Fibroblast of mammary gland (primary cell): Measurements from ENCODE around the gene CD177.
"Not testable (repeated sequence)": the region's sequence is repeated elsewhere in the genome, so short reads cannot be mapped to it uniquely, and the experiment has no call there.

Source experiments
- DNase-seq: peaks from one replicate; pipeline ENCODE4 v3.0.0-alpha.2; 2010; ENCODE audit warnings: low read depth
- H3K4me3 ChIP-seq: 2 replicates; pipeline ENCODE4 v1.5.1; 2011; ENCODE audit warnings: low read depth, mild to moderate bottlenecking, low read length, moderate library complexity; ENCODE audit not compliant: control insufficient read depth
- TF ChIP-seq, protein P1 (sequence below): conservative IDR thresholded peaks from 2 replicates; pipeline ENCODE4 v1.5.1; 2011; ENCODE audit warnings: low read depth, low read length, inconsistent platforms; ENCODE audit not compliant: control insufficient read depth, insufficient read depth

Gene CD177

DNA sequence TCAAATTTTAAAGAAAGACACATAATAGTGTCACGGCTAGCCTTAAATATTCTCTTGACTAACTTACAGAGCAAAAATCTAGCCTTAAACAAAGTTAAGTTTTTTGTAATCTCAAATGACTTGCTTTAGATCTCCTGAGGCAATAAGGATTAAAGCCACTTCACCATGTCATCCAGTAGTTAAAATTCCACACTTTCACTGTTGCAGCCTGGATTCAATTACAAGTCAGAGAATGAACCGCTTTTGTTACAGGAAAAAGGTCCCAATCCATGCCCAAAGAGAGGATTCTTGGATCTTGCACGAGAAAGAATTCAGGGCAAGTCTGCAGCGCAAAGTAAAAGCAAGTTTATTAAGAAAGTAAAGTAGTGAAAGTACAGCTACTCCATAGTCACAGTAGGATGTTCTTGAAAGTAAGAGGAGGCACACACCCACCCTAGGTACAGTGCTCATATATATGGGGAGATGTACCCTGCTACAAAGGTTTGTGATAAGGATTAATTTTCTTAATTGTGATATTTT, 34.6 kb upstream of the CD177 start:
- TF ChIP-seq, protein P1, sequence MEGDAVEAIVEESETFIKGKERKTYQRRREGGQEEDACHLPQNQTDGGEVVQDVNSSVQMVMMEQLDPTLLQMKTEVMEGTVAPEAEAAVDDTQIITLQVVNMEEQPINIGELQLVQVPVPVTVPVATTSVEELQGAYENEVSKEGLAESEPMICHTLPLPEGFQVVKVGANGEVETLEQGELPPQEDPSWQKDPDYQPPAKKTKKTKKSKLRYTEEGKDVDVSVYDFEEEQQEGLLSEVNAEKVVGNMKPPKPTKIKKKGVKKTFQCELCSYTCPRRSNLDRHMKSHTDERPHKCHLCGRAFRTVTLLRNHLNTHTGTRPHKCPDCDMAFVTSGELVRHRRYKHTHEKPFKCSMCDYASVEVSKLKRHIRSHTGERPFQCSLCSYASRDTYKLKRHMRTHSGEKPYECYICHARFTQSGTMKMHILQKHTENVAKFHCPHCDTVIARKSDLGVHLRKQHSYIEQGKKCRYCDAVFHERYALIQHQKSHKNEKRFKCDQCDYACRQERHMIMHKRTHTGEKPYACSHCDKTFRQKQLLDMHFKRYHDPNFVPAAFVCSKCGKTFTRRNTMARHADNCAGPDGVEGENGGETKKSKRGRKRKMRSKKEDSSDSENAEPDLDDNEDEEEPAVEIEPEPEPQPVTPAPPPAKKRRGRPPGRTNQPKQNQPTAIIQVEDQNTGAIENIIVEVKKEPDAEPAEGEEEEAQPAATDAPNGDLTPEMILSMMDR, result no peak
- H3K4me3 ChIP-seq, result no peak overlapping the region
- DNase-seq, result no peak

DNA sequence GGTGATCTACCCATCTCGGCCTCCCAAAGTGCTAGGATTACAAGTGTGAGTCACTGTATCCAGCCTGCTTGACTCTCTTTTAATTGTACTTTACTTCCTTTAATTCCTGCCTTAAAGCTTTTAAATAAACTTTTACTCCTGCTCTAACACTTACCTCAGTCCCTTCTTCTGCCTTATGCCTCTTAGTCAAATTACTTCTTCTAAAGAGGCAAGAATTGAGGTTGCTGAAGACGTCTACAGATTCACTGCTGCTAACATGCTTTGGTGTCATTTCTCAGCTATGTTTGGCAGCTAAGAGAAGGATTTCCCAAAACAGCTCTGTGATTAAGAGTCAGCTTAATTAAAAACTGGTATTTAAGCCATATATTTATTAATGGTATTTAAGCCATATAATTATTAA, 32.9 kb upstream of the CD177 start:
- no peak overlapping the region for H3K4me3 ChIP-seq
- no peak for DNase-seq
- TF ChIP-seq, protein P1, result no peak

DNA sequence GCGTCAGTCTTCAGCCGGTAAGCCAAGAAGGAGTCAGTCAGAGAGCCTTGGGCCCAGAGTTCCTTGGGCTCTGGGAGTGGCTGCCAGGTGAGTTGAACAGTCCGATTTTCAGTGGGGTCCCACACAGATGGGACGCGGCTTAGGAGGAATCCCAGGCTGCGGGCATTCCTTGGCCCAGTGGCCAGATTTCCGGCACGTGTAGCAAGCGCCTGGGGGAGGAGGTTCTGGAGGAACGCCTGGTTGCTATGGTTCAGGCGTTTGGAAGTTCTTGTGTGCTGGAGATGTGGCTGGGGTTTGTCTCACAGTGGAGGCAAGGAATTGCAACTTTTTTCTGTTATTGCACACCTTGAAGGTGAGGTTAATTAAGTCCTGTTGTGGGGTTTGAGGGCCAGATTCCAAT, 26.7 kb upstream of the CD177 start:
- not testable (repeated sequence) for DNase-seq, H3K4me3 ChIP-seq

DNA sequence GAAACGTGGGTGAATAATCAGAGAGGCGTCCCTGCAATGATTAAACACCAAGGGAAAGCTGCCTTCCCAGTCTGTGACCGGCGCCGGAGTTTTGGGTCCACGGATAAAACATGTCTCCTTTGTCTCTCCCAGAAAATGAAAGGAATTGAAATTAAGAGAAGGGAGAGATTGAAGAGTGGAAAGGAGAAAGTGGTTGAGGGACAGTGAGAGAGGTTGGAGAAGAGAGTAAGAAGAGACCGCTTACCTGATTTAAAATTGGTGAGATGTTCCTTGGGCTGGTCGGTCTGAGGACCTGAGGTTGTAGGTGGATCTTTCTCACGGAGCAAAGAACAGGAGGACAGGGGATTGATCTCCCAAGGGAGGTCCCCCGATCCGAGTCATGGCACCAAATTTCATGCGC, 24.9 kb upstream of the CD177 start:
- not testable (repeated sequence) for DNase-seq, H3K4me3 ChIP-seq

DNA sequence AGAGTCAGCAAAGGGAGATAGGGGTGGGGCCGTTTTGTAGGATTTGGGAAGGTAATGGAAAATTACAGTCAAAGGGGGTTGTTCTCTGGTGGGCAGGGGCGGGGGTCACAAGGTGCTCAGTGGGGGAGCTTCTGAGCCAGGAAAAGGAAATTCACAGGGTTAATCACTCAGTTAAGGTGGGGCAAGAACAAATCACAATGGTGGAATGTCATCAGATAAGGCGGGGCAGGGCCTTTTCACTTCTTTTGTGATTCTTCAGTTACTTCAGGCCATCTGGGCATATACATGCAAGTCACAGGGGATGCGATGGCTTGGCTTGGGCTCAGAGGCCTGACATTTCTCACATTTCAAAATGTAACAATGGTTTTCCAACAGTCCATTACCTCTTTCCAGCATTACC, 24.4 kb upstream of the CD177 start:
- not testable (repeated sequence) for DNase-seq, H3K4me3 ChIP-seq

DNA sequence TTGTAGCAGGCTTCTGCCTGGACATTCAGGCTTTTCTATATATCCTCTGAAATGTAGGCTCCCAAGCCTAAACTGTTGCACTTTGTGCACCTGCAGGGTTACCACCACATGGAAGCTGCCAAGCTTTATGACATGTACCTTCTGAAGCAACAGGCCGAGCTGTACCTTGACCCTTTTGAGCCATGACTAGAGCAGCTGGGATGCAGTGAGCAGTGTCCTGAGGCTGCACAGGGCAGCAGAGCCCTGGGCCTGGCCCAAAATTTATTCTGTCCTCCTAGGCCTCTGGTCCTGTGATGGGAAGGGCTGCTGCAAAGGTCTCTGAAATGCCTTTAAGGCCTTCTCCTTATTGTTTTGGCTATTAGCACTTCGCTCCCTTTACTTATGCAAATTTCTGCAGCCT, 23.5 kb upstream of the CD177 start:
- no peak overlapping the region for H3K4me3 ChIP-seq
- TF ChIP-seq, protein P1, result no peak
- no peak for DNase-seq

DNA sequence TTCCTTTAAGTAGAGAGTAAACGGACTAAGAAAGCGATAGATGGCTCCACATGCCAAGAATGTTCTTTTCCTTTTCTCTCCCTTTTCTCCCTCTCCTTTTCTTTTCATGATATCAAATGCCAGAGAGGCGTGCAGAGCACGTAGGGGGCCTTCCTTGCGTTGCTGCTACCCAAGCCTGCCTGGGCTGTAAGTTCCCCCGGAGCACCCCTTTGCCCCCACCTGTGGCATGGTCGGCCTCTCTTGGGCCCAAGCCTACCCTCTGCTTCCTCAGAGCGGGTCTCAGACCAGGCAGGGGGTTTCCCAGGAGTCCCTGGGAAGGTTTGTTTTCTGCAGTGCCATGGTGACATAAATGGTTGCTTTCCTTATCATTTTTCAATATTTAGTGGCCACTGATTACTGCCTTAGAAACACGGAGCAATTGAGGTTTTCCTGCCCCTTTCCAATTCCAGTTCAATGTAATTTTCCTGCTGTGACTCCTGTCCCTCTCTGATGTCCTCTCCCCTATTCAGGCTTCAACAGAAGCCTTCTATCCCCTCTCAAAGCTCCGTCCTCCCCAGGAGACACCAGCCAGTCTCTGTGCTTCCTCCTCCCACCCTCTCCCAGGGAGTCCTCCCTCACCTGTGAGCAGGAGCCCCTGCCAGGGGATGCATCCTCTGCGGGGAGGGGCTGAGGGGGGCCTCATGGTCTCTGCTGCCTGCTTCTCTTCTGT, 22.6 kb upstream of the CD177 start:
- no peak overlapping the region for H3K4me3 ChIP-seq
- DNase-seq, result no peak
- TF ChIP-seq, protein P1, result no peak

DNA sequence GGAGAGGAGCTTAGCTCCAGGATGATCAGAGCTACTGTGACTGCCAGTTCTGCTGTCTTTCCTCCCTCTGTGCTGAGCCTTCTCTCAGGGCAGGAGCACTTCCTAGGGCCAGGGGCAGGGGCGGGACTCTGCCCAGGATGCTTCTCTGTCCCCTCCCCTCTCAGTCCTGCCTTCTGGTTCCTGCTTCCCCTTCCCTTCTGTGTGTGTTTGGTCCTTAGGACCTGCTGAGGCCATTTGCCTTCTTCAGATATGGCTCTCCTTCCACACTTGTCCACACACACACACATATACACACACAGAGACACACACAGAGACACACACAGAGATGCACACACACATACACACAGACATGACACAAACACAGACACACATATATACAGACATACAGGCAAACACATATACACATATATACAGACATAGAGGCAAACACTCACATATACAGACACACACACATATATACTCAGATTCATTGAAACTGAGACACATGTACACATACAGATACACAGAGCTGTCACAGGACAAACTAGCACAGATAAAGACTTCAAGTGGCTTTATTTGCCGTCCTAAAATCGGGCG, 22.0 kb upstream of the CD177 start:
- TF ChIP-seq, protein P1, result no peak
- no peak overlapping the region for H3K4me3 ChIP-seq
- no peak for DNase-seq
